Measurements from ENCODE around the gene TSHZ3. TPM values are rescaled to one million over a fixed set of nuclear protein-coding genes. Genes with fewer than 3 reads are reported as not detected.

Gene TSHZ3
- total RNA-seq, 4 donors from 2014 or later, result 0.19 to 5.3 (median 1.9) TPM

DNA sequence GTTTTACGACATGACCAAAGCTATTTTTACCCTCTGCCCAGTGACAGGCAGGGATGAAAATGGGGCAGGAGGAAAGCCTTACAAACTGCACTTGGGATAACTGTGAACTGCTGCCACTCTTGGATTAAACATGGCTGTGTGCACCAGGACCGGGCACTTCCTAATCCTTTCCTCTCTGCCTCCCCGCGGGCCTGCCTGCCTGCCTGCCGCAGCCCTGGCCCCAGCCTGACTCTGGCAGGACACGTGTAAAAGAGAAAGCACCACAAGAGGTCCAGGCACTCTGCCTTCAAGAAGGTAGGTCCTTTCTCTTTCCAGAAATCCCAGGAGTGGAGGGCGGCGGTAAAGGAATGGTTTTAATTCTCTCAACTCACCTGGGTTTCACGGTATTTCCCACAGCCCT, 4.8 kb downstream of the TSHZ3 start:
- H3K27me3 ChIP-seq, result peaks cover 0 to 21% (median 0%) of the 10 kb centered on the region in 4 donors
- DNase-seq, result no peak
- no peaks in the 10 kb centered on the region for H3K9me3 ChIP-seq
- intact Hi-C loops (cut with DNase I), result no loop called here
- H3K36me3 ChIP-seq, result no peaks in the 10 kb centered on the region
- H3K4me3 ChIP-seq, result peak overlapping the region in 1 of 4 donors; percentile 17
- WGBS, 2 donors, result 49 to 55% methylated on average over 7 to 8 of the region's 9 CpGs
- peaks cover 12 to 64% (median 28%) of the 10 kb centered on the region in 3 donors for H3K4me1 ChIP-seq
- TF ChIP-seq, protein P1, sequence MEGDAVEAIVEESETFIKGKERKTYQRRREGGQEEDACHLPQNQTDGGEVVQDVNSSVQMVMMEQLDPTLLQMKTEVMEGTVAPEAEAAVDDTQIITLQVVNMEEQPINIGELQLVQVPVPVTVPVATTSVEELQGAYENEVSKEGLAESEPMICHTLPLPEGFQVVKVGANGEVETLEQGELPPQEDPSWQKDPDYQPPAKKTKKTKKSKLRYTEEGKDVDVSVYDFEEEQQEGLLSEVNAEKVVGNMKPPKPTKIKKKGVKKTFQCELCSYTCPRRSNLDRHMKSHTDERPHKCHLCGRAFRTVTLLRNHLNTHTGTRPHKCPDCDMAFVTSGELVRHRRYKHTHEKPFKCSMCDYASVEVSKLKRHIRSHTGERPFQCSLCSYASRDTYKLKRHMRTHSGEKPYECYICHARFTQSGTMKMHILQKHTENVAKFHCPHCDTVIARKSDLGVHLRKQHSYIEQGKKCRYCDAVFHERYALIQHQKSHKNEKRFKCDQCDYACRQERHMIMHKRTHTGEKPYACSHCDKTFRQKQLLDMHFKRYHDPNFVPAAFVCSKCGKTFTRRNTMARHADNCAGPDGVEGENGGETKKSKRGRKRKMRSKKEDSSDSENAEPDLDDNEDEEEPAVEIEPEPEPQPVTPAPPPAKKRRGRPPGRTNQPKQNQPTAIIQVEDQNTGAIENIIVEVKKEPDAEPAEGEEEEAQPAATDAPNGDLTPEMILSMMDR (IDR thresholded peaks at IDR 0.05), result no peak
- TF ChIP-seq POLR2A (IDR thresholded peaks at IDR 0.05), result no peak
- peak overlapping the region in 2 of 4 donors; percentile 52 to 54 for H3K27ac ChIP-seq

DNA sequence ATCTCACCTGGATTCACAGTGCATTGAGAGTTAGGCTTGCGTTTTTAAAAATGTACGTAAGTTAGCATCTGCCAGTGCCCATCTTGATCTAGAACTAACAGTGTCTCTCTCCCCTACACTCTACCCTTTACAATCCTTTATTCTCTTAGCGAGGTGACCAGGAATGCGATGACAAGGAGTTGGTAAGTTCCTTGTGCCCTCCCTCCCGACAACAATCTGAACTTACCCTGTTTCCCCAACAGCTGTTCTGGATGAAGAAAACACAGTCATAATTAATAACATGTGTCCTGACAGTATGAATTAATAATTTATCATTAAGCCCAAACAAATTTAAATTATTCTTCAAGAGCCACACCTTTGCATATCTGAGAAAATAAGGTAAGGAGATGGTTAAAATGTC, 6.3 kb downstream of the TSHZ3 start:
- WGBS, 2 donors, result 76 to 96% methylated on average over 5 of the region's 5 CpGs
- no peaks in the 10 kb centered on the region for H3K36me3 ChIP-seq

DNA sequence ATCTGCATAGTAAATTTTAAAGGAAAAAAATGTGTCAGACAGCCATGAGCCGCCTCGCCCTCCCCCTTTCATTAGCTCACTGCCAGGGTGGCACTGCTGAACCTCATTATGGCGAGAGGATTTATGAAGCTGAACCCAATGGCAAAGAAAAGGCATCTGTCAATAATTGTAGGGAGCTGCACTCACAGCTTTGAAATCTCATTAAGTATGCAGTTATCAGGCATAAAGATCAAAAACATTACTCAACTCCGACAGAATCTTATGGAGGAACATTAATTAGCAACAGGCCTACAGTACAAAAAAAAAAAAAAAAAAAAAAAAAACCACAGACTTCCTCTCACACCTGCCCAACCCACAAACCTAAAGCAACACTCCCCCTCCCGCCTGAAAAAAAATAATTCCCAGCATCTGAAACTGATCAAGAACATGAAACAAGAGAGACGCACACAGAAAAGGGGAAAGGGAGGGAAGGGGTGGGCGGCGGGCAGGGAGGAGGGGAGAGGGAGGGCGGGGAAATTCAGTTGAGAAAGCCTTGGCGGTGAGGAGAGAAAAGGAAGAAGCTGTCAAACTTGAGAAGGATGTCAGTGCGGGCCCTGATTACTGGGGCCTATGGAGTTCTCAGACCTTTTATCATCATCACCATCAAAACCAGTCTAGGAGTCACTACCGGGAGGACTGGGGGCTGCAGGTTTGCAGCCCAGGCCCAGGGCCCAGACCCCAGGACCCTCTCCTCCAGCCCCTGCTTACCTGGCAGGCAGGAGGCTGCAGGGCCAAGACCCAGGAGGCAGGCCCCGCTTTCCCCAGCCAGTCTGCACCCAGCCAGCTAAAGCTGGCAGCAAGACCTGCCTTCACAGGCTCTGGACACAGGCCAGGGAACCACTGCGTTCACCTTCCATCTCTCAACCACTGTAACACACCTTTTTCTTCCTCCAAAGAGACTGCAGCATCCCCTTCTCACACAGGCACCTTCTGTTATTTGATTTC, 8.9 kb downstream of the TSHZ3 start:
- H3K9me3 ChIP-seq, result no peaks in the 10 kb centered on the region
- intact Hi-C loops (cut with DNase I), result no loop called here
- 7 to 47% methylated on average over 12 to 13 of the region's 14 CpGs for WGBS, 2 donors
- H3K27me3 ChIP-seq, result no peaks in the 10 kb centered on the region
- H3K27ac ChIP-seq, result peak overlapping the region in 3 of 4 donors; percentile 53 to 74 (median 69)
- no peak for TF ChIP-seq POLR2A (IDR thresholded peaks at IDR 0.05)
- TF ChIP-seq, protein P1 (IDR thresholded peaks at IDR 0.05), result no peak
- DNase-seq, result no peak
- H3K4me3 ChIP-seq, result no peak overlapping the region
- peaks cover 6 to 55% (median 25%) of the 10 kb centered on the region in 3 donors for H3K4me1 ChIP-seq
- H3K36me3 ChIP-seq, result no peaks in the 10 kb centered on the region

More for the DNA sequence above, 6.3 kb downstream of the TSHZ3 start:
- TF ChIP-seq, protein P1 (IDR thresholded peaks at IDR 0.05), result no peak
- TF ChIP-seq POLR2A (IDR thresholded peaks at IDR 0.05), result no peak
- H3K27ac ChIP-seq, result peak overlapping the region in 1 of 4 donors; percentile 13
- intact Hi-C loops (cut with DNase I), result no loop called here
- peaks cover 0 to 6% (median 0%) of the 10 kb centered on the region in 4 donors for H3K27me3 ChIP-seq
- H3K9me3 ChIP-seq, result no peaks in the 10 kb centered on the region
- no peak for DNase-seq
- no peak overlapping the region for H3K4me3 ChIP-seq
- peaks cover 6 to 62% (median 26%) of the 10 kb centered on the region in 3 donors for H3K4me1 ChIP-seq

DNA sequence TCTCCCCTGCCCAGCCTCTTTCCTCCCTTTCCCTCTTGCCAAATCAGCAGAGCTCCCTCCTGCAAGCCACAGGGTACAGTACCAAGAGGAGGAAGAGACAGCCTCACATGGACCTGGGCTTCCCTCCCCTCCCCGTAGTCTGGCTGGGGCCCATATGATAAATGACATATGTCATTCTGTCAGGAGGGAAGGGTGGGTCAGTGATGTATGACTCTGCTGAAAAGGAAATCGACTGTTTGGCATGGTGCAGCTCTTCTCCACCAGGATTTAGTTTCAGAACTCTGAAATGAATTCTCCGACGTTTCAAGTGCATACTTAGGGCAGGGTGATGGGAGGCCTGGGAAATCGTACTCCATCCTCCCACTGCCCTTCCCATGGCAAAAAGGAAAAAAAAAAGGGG, 9.8 kb downstream of the TSHZ3 start:
- H3K4me1 ChIP-seq, result peaks cover 6 to 49% (median 30%) of the 10 kb centered on the region in 3 donors
- H3K9me3 ChIP-seq, result no peaks in the 10 kb centered on the region
- DNase-seq, result no peak
- H3K36me3 ChIP-seq, result no peaks in the 10 kb centered on the region
- H3K4me3 ChIP-seq, result no peak overlapping the region
- intact Hi-C loops (cut with DNase I), result no loop called here
- peak overlapping the region in 3 of 4 donors; percentile 53 to 76 (median 74) for H3K27ac ChIP-seq
- TF ChIP-seq, protein P1 (IDR thresholded peaks at IDR 0.05), result no peak
- TF ChIP-seq POLR2A (IDR thresholded peaks at IDR 0.05), result no peak
- no peaks in the 10 kb centered on the region for H3K27me3 ChIP-seq
- WGBS, 2 donors, result 36 to 40% methylated on average over 4 to 5 of the region's 5 CpGs

Data from esophagus squamous epithelium (tissue), 5 donors.